Nucleus accumbens (tissue), 56 donors: ENCODE results near the gene XPNPEP3.
"Not testable (repeated sequence)": the region's sequence is repeated elsewhere in the genome, so short reads cannot be mapped to it uniquely, and the experiment has no call there.

Source experiments
- DNase-seq, 56 donors: peaks; one replicate each; lab custom pipeline; 2025; lab: John Stamatoyannopoulos, UW

The XPNPEP3 gene

GRCh38 chr22:40856513-40857308, at the start of gene XPNPEP3, which contains the start of gene ST13:
Gene XPNPEP3 (plus strand): TSS chr22:40857148. CDS start chr22:40857182, 34 bp downstream.
Gene ST13 (minus strand): TSS chr22:40856639. CDS start chr22:40856540, 99 bp downstream.
- peak; percentile 55 to 99 (median 96) for DNase-seq

DNA sequence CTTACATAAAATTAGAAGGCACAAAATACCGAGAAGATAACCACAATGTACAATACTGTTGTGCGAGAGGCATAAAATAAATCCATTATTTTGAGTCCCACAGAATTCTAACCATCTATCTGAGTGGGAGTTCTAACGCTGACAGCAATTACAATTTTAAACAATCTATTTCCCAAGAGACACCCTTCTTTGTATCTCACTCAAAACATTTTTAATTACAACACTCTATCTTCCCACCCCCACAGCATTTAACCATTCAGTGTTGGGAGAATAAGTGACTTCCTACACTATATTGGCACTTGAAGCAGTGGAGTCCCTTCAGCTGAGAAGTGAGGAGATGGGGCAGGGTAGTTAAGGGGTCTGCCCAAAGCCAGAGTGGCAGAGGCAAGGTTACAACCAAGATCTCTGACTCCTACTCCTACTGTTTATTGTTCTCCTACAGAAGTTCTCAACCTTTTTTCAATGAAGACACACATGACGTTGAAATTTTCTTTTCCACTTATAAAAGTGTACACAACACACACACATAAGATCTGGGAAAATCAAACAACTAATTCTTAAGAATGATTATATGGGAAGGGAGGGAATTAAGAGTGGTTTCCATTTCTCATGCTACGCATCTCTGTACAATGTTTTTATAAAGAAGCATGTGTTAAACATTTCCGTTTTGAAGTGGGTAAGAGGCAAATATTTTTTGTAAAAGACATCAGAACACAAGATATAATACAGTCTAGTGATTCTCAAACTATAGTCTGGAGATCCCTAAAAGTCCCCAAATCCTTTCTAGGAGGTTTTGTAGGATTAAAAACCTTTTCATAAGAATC, 48.7 kb upstream of the XPNPEP3 start:
- DNase-seq, result no peak

GRCh38 chr22:40813912-40814315, 43.0 kb upstream of the XPNPEP3 start:
- DNase-seq, result no peak

DNA sequence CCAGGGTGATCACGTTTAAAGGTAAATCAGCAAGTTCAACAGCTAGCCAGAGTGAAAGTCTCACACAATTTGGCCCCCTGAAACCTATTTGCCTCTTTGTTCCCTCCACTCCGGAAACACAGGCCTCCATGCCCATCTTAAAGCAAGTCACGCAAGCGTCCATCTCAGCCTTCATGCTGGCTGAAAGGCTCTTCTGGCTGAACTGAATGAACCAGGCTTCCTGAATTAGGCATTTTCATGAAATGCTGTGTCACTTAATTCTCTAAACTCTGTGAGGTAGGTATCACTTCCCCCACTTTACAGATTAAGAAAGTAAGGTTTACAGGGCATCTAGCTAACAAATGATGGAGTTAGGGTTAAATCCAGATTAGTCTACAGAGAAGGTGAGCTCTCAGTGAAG, 39.2 kb upstream of the XPNPEP3 start:
- DNase-seq, result no peak

- no peak for DNase-seq
Observed at GRCh38 chr22:40818192-40818746, 38.7 kb upstream of the XPNPEP3 start.

- DNase-seq, result peak in 55 of 56 donors; percentile 52 to 94 (median 85)
Observed at GRCh38 chr22:40818747-40819598, 38.0 kb upstream of the XPNPEP3 start, which contains the start of gene SLC25A17. Gene SLC25A17 (minus strand): TSS chr22:40819346. CDS start chr22:40819248, 98 bp downstream.

DNA sequence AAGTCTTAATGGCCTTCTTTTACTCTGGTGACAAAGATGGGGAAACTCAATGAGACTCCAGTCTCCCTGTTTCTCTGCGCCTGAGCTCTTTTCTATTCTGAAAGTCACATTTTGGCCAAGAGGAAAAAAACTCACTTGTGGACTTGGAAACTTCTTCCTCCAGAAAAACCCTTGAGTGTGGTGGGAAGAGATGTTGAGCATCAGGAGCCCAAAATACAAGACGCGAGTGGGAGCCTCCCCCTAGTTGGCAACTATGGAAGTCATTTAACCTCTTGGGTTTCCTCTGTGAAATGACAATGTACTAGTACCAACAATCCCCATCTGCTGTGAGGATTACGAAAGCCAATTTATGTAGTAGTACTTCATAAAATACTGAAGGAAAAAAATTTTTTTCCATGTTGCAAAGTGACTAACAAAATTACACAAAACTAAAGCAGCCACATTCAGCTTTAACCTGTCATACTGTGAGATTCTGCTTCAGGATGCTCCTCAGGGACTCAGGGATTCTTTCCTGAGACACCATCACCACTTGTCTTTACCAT, 37.3 kb upstream of the XPNPEP3 start:
- DNase-seq, result no peak

- DNase-seq, result no peak
Observed at GRCh38 chr22:40823426-40823825, 33.5 kb upstream of the XPNPEP3 start.

DNA sequence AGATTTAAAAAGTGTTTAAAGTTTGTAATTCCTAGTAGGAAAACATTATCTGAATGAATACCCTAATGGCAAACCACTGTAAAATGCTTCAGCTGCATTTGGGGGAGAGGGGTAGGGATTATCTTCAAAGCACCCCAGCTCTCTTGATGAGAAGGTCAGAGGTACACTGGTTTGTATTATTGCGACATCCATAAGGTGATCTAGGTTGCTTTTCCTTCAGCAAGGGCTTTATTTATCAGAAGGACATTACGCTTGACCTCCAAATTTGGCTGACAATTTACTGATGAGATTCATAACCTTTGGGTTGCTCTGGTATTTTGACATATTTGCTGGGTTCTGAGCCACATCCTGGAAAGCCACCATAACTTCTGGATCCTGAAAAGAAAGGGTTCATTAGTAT, 30.7 kb upstream of the XPNPEP3 start:
- DNase-seq, result not testable (repeated sequence)

DNA sequence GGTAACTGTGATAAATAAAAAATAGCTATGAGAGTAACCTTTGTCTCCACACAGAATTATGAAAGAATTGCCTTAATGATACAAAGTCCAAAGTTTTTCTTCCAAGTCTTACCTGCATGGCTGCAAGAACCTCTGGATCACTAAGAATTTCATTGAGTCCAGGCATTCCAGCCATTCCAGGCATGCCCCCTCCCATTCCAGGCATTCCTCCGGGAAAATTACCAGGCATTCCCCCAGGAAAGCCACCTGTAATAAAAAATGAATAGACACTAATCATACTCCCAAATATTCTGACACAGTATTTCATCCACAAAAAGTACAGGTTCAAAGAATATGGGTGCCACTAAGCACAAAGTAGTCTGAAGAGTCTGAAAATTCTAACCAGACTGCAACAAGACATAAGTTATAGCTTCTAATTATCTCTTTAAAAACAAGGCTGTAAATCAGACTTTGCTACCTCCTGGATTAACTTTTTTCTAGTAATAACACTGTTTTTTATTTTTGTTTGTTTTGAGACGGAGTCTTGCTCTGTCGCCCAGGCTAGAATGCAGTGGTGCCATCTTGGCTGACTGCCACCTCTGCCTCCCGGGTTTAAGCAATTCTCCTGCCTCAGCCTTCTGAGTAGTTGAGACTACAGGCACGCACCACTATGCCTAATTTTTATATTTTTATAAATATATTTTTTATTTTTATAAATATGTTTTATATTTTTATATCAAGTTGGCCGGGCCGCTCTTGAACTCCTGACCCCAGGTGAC, 29.8 kb upstream of the XPNPEP3 start:
- no peak for DNase-seq

- DNase-seq, result no peak
Observed at GRCh38 chr22:40829131-40829530, 27.8 kb upstream of the XPNPEP3 start.

- no peak for DNase-seq
Observed at GRCh38 chr22:40834619-40835018, 22.3 kb upstream of the XPNPEP3 start.

- no peak for DNase-seq
Observed at GRCh38 chr22:40838486-40838885, 18.5 kb upstream of the XPNPEP3 start.

DNA sequence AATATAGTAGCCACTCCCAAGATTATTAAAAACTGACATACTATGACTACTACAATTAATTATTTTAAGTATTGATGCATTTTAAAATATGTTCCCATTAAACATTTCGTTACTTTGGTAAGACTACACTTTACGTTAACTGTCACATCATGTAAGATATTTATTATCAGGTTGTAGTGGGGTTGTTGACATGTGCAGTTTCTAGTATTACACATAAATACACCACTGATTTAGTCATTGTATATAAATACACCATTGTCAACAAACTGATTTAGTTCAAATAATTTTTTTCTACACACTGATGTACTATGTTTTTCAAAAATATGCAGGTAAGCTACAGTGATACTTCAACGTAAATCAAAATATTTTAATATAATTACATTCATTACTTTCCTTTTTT, 12.0 kb upstream of the XPNPEP3 start:
- DNase-seq, result no peak

DNA sequence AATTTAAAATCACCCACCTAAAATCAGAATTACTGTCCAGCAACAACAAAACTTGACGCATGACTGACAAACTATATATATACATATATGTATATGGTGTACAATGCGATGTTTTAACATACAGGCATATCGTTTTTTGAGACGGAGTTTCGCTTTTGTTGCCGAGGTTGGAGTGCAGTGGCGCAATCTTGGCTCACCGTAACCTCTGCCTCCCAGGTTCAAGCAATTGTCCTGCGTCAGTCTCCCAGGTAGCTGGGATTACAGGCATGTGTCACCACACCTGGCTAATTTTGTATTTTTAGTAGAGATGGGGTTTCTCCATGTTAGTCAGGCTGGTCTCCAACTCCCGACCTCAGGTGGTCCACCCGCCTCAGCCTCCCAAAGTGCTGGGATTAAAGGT, 11.1 kb upstream of the XPNPEP3 start:
- DNase-seq, result not testable (repeated sequence)

- no peak for DNase-seq
Observed at GRCh38 chr22:40853333-40853732, 3.6 kb upstream of the XPNPEP3 start.

DNA sequence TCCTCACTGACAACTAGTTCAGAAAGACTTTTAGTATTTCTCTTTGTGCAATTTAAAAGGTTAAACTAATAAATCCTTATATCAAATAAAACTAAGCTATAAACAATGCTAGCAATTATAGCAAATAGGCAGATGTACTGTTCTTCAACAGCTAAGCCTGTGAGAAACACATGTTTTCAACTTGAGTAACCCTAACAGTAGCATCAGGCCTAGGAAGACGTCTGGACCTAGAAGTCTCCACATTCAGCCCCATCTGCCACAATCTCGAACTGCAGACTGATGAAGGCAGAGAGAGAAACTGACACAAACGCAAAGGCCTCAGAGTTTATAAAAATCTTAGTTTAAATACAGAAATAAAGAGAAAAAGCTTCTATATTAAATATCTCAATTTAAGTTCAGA, 3.0 kb upstream of the XPNPEP3 start:
- no peak for DNase-seq

- peak in 1 of 56 donors; percentile 11 for DNase-seq
Observed at GRCh38 chr22:40855071-40855978, 1.6 kb upstream of the XPNPEP3 start.
